ENCODE measurements around the gene CYP27C1. TPM values are rescaled to one million over a fixed set of nuclear protein-coding genes. Genes with fewer than 3 reads are reported as not detected.

CYP27C1 gene
- total and polyA plus RNA-seq, 2 of the 13 experiments (the other 11 are each of a cell fraction or from before 2014, with no cell fraction given): not detected

- Histone ChIP-seq H3K27me3 (ENCODE audit: control insufficient read depth in 1 of 2, insufficient read depth in 2 of 2, low read length in 2 of 2) (peaks cover 9 to 26% of the 10 kb centered on the region in 2 experiments; a peak in 4 of 5 replicates), H3K36me3 (replicated peaks in 1 of 2; ENCODE audit: control insufficient read depth in 1 of 2, insufficient read depth in 2 of 2, low read length in 2 of 2) (no peaks in the 10 kb centered on the region), H3K4me3 (replicated peaks in 1 of 3; ENCODE audit: insufficient read depth in 1 of 3, low read depth in 2 of 3, low read length in 3 of 3) (no peak overlapping the region), H3K9me3 (ENCODE audit: low read length) (peaks cover 5% of the 10 kb centered on the region; the same call in 1 of the 2 replicates), H3K4me1 (ENCODE audit: insufficient read depth, low read length) (peaks cover 31% of the 10 kb centered on the region), H3K79me2 (ENCODE audit: insufficient read depth, low read length) (no peaks in the 10 kb centered on the region), H3K27ac (ENCODE audit: extremely low read length, insufficient read depth, low read length) (no peak overlapping the region), H3K4me2 (ENCODE audit: low read depth, low read length) (no peak overlapping the region), H2AFZ (ENCODE audit: low read length) (no peak overlapping the region), H4K20me1 (ENCODE audit: insufficient read depth, low read length) (no peaks in the 10 kb centered on the region), H3K9ac (ENCODE audit: insufficient read depth, low read depth, low read length) (no peak overlapping the region)
- ATAC-seq (no peak), DNase-seq (ENCODE audit: low spot score) (no peak), FAIRE-seq (no peak)
- 44% methylated on average over 12 of the region's 12 CpGs for WGBS (ENCODE audit: low lambda C conversion rate)
- BruUV-seq (replicated peaks): no TSS peak
- POLR2A ChIA-PET: no interaction called here
- in situ Hi-C loops (cut with HindIII; ENCODE audit: extremely low pct_ligation_motif_present, low pct_unique_long_range_greater_than_20kb): no loop called here
- TF ChIP-seq ZNF557 (CRISPR knock-in tag; IDR thresholded peaks at IDR 0.05) (no peak), ZNF430 (CRISPR knock-in tag; IDR thresholded peaks at IDR 0.05) (no peak), NFYC (CRISPR knock-in tag; IDR thresholded peaks at IDR 0.05) (no peak), ZNF749 (CRISPR knock-in tag; IDR thresholded peaks at IDR 0.05; ENCODE audit: borderline replicate concordance) (no peak), LCORL (IDR thresholded peaks at IDR 0.05) (no peak), LCORL (CRISPR knock-in tag; IDR thresholded peaks at IDR 0.05) (no peak), HIC2 (CRISPR knock-in tag; IDR thresholded peaks at IDR 0.05; ENCODE audit: low read depth) (no peak), ZNF558 (CRISPR knock-in tag; IDR thresholded peaks at IDR 0.05; ENCODE audit: borderline replicate concordance) (no peak), ZNF367 (CRISPR knock-in tag; IDR thresholded peaks at IDR 0.05; ENCODE audit: borderline replicate concordance) (no peak), ZNF496 (CRISPR knock-in tag; IDR thresholded peaks at IDR 0.05; ENCODE audit: insufficient replicate concordance) (no peak), TEAD2 (CRISPR knock-in tag; IDR thresholded peaks at IDR 0.05) (no peak), ELF3 (CRISPR knock-in tag; IDR thresholded peaks at IDR 0.05) (no peak), CENPT (CRISPR knock-in tag; IDR thresholded peaks at IDR 0.05; ENCODE audit: low read depth) (no peak), ZFAT (CRISPR knock-in tag; conservative IDR thresholded peaks at IDR 0.05) (no peak), ZMYM3 (CRISPR knock-in tag; IDR thresholded peaks at IDR 0.05) (no peak), ZNF780A (CRISPR knock-in tag; IDR thresholded peaks at IDR 0.05) (no peak), NR2F2 (IDR thresholded peaks at IDR 0.05; ENCODE audit: borderline replicate concordance, low read depth) (no peak), HNRNPH1 (optimal IDR thresholded peaks at IDR 0.05; ENCODE audit: low read depth, low read length) (no peak), RELA (CRISPR knock-in tag; IDR thresholded peaks at IDR 0.05) (no peak), PHF5A (CRISPR knock-in tag; IDR thresholded peaks at IDR 0.05; ENCODE audit: low read depth, unreplicated experiment) (no peak)
- CTCF ChIA-PET (ENCODE audit: low intra/inter-chr PET ratio, low total read pairs): no interaction called here
- intact Hi-C loops (cut with micrococcal nuclease; ENCODE audit: unreplicated experiment): no loop called here
Measured at GRCh38 chr2:127225186-127225960, 5.3 kb upstream of the CYP27C1 start.

Measured in HepG2 (cell line).